ENCODE measurements around the gene ESR1.
"Not testable (repeated sequence)": the region's sequence is repeated elsewhere in the genome, so short reads cannot be mapped to it uniquely, and the experiment has no call there.

Gene ESR1

GRCh38 chr6:151974061-151974617, 166.7 kb downstream of the ESR1 start:
- DNase-seq (ENCODE audit: low read depth in 1 of 2, low spot score in 1 of 2), result no peak

DNA sequence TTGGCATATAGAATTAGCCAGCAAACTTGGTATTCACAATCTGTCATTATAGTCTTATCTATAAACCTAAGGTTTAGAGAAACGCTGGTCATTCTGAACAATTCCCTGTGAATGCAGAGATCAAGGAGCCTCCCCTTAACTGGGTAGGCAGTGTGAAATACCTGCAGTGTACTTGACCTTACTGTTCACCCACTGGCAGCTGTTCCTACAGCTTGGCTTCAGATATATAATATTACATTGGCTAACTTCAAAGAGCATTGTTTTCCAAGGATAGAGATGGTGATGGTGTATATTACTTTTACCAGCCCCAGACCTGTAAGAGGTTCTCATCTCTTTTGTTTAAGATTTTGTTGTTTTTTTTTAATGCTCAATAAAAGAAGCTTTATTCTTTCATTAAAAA, 168.3 kb downstream of the ESR1 start:
- DNase-seq (ENCODE audit: low read depth in 1 of 2, low spot score in 1 of 2), result no peak

GRCh38 chr6:151988199-151988598, 180.7 kb downstream of the ESR1 start:
- DNase-seq (ENCODE audit: low read depth in 1 of 2, low spot score in 1 of 2), result not testable (repeated sequence)

DNA sequence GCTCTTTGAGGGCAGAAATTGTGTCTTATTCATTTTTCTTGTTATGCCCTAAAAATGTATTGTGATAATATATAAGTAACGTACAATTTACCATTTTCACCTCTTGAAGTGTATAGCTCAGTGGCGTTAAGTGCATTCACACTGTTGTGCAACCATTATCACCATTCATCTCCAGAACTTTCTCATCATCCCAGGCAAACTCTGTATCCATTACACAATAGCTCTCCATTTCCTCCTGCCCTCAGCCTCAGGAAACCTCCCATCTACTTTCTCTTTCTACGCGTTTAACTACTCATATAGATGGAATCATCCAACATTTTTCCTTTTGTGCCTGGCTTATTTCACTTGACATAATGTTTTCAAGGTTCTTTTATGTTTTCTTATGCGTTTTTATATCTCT, 184.6 kb downstream of the ESR1 start:
- DNase-seq (ENCODE audit: low read depth in 1 of 2, low spot score in 1 of 2), result no peak

DNA sequence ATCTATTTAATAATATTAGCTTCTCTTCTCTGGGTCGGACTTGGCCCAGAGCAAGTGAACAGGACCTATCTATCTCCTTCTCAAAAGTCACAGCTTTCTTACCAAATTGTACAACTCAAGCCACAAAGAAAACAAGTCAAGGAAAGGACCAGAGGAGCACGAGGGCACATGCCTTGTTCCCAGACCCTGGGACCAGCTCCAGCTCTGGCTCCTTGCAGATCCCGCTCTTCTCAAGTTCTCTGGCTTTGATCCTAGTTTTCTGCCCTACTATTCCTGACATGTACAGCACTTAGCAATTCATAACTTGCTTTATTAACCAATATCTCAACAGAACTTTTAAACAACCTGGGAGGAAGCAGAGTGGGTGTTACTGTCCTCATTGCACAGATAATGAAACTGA, 185.9 kb downstream of the ESR1 start:
- DNase-seq (ENCODE audit: low read depth in 1 of 2, low spot score in 1 of 2), result no peak

- DNase-seq (ENCODE audit: low read depth in 1 of 2, low spot score in 1 of 2), result no peak
Measured at GRCh38 chr6:151998784-151999183, 191.3 kb downstream of the ESR1 start.

- no peak for DNase-seq (ENCODE audit: low read depth in 1 of 2, low spot score in 1 of 2)
Measured at GRCh38 chr6:151999194-151999593, 191.7 kb downstream of the ESR1 start.

GRCh38 chr6:152001408-152001807, 193.9 kb downstream of the ESR1 start:
- no peak for DNase-seq (ENCODE audit: low read depth in 1 of 2, low spot score in 1 of 2)

GRCh38 chr6:152002306-152002705, 194.8 kb downstream of the ESR1 start:
- DNase-seq (ENCODE audit: low read depth in 1 of 2, low spot score in 1 of 2), result no peak

DNA sequence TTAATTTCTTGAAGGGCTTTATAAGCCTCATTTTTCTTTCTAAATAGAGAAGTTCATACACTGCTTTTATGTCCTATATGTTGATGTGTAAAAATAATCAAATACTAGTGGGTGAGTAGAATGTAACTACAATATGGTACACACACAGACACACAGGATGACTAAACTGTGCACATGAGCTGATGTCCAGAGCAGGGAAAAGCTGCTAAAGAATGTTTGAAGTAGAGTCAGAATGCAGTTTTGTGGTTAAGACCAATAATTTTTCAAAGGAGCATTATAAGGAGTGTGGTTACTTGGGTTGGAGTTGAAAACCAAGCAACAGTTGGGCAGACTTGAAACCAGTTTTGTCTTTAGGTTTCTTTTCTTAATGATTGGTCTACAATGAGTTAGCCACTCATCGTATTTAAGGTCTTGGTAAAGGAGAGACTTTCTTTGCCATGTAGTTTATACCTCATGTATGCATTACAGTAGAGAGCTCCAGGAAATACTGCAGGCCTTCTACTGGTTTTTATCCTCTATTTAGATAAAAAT, 196.6 kb downstream of the ESR1 start:
- DNase-seq (ENCODE audit: low read depth in 1 of 2, low spot score in 1 of 2), result no peak

DNA sequence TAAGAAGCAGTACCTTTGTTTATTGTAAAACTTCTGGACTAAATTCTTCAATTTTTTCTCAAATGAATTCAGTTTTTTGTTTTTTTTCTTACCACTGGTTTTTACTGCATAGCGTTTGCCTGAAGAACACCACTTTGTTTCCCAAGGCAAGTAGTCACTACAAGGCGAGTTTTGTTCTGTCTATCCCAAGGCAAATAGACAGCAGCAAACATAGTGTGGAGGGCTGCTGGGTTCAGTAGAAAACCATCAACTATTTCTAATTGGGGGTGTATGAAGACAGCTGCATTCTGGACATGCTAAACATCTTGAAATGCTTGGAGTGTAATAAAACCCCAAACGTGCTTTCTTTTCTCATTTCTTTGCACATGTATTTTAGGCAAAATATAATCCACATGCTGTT, 197.4 kb downstream of the ESR1 start:
- no peak for DNase-seq (ENCODE audit: low read depth in 1 of 2, low spot score in 1 of 2)

DNA sequence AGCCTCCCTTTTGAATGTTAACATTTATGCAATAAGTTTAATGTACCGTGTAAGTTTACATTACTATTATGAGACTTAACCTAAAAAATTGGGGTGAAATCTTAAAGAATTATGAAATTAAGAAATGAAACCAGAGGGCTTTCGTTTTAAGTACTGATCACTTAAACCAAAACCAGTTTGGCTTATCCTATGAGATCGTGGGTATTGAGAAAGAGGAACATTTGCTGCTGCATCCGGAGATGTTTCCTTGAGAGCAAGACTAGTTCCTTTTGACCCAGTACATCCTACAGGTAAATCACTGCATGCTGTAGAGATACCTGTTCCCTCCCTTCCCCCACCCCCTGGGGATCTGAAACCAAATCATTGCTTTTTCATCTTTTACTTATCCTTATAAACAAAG, 201.3 kb downstream of the ESR1 start:
- DNase-seq (ENCODE audit: low read depth in 1 of 2, low spot score in 1 of 2), result no peak

- no peak for DNase-seq (ENCODE audit: low read depth in 1 of 2, low spot score in 1 of 2)
Measured at GRCh38 chr6:152012227-152012626, 204.7 kb downstream of the ESR1 start.

DNA sequence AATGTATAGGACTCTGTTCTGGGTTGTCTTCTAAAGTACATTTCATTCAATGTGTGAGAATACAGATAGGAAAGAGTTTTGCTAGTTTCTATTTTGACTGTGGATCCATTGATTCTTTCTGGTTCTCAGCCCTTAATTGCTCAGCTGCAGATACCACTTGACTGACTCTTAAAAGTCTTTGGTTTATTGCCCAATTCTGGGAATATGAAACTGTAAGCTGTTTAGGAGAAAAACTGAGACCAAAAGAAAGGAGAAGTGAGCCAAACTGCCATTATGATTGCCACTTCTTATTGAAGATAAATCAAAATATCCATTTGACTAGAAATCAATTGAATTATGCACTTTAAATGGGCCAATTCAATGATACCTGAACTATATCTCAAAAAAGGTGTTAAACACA, 211.4 kb downstream of the ESR1 start:
- no peak for DNase-seq (ENCODE audit: low read depth in 1 of 2, low spot score in 1 of 2)

GRCh38 chr6:152022303-152022702, 214.8 kb downstream of the ESR1 start:
- DNase-seq (ENCODE audit: low read depth in 1 of 2, low spot score in 1 of 2), result no peak

- DNase-seq (ENCODE audit: low read depth in 1 of 2, low spot score in 1 of 2), result no peak
Measured at GRCh38 chr6:152023613-152024012, 216.1 kb downstream of the ESR1 start.

DNA sequence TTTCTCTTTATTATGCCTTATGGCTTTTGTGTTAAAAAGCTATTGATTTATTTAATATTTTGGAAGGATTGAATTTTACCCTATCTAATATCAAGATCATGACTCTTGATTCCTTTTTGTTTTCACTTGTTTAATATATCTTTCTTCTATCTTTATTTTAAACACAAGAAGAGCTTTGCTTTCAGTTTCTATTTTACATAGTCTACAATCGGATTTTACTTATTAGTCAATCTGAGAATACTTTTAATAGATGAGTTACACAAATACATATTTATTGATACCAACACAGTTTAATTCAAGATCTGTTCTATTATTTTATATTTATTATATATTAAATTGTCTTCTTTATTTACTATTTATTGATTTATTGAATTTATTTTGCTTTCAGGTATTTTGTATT, 218.8 kb downstream of the ESR1 start:
- DNase-seq (ENCODE audit: low read depth in 1 of 2, low spot score in 1 of 2), result no peak

DNA sequence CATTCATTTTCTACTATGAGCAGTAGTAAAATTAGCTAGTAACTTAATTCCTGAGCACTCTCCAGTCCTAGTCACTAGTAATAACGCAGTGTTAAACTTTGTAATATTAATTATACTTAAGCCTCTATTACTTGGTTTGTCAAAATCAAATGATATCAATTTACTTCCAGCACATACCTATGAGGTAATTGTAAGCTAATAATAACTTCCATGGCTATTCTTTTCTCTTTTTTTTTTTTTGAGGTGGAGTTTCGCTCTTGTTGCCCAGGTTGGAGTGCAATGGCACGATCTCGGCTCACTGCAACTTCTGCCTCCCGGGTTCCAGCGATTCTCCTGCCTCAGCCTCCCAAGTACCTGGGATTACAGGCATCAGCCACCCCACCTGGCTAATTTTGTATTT, 219.3 kb downstream of the ESR1 start:
- DNase-seq (ENCODE audit: low read depth in 1 of 2, low spot score in 1 of 2), result not testable (repeated sequence)

- DNase-seq (ENCODE audit: low read depth in 1 of 2, low spot score in 1 of 2), result not testable (repeated sequence)
Measured at GRCh38 chr6:152033765-152034164, 226.3 kb downstream of the ESR1 start.

DNA sequence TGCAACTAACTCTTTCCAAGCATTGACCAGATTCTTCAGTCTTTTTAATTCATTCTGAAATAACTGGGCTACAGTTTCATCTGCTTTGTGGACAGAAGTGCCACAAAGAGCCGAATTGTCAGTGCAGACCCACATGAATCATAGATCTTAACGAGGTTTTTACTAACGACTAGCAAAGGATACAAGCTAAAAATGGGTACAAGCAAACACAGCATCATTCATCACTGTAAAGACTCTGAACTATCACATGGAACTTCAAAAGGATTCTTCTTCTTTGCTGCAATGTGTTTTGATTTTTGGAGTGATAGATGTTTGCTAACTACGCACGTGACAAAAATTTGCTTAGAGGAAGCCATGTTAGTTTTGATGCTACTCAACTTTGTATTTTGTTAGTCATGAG, 227.1 kb downstream of the ESR1 start:
- DNase-seq (ENCODE audit: low read depth in 1 of 2, low spot score in 1 of 2), result no peak

DNA sequence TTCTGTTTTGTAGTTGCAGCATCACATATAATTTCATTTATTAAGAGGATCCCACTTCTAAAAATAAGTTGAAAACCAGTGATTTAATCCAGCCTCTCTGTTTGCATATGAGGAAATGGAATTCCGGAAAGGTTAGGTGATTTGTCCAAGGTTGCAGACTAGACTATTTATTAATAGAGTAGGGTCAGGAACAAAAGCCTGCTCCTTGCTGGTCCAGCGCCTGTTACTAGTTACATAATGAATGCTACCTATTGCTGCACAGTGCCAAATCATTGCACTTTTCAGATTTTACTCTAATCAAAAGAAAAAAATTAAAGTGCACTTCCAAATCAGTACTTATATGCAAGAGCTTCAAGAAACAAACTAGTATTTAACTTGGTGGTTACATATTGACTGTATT, 238.6 kb downstream of the ESR1 start:
- DNase-seq (ENCODE audit: low read depth in 1 of 2, low spot score in 1 of 2), result no peak

DNA sequence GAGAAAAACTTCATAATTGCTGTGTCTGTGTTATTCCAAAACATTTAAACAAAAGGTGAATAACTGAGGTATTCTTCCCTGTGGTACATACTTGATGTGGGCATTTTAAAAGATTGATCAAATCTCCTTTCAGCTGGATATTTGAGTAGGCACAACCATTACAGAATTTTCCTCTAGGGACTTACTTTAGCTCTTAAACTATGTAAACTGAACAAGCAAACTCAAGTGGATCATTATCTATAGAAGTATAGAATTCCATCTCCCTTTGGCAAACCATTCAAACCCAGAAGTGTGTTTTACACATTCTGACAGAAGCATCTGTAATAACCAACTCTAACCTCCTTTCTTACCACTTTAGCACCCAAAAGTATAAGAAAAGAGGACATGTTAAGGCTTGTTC, 241.4 kb downstream of the ESR1 start:
- no peak for DNase-seq (ENCODE audit: low read depth in 1 of 2, low spot score in 1 of 2)

- DNase-seq (ENCODE audit: low read depth in 1 of 2, low spot score in 1 of 2), result no peak
Measured at GRCh38 chr6:152049502-152049901, 242.0 kb downstream of the ESR1 start.

Measured in activated CD4-positive, alpha-beta T cell treated with anti-CD3 and anti-CD28 coated beads, Interleukin-2, amount 50 U/mL, for 24 hours (primary cell).